GM12878 (cell line): ENCODE measurements around the gene ELAPOR1. TPM values are rescaled to one million over a fixed set of nuclear protein-coding genes. Genes with fewer than 3 reads are reported as not detected.

Experiments
- ATAC-seq: fragments of 200-7000 bp; cut with Tn5 transposase; 3 replicates; pipeline ENCODE4 v1.9.1; 2020; ENCODE audit warnings: mild to moderate bottlenecking, moderate library complexity
- BruUV-seq: library from RNA; stranded (reverse); fragments of 400-500 nt; replicated peaks from 2 replicates; lab custom pipeline; 2021; lab: Mats Ljungman, UMichigan
- CTCF ChIA-PET: fragments of 300-600 bp; sonication (Branson Sonifier 250); formaldehyde crosslinking; extraction: SDS; loops from one replicate; lab custom pipeline; 2021; ENCODE audit warnings: inconsistent platforms; lab: Yijun Ruan, JAX
- POLR2A ChIA-PET: fragments of 350-600 bp; formaldehyde crosslinking; extraction: SDS; loops from one replicate; lab custom pipeline; 2021; ENCODE audit warnings: inconsistent platforms; lab: Charles Lee
- RAD21 ChIA-PET: fragments of 300-600 bp; sonication (Branson Sonifier 250); formaldehyde crosslinking; loops from one replicate; lab custom pipeline; 2023; ENCODE audit warnings: antibody characterized with exemption; ENCODE audit not compliant: unreplicated experiment; lab: Charles Lee
- SMC1A ChIA-PET: fragments of 300-600 bp; sonication (Branson Sonifier 250); formaldehyde crosslinking; loops from one replicate; lab custom pipeline; 2023; ENCODE audit not compliant: unreplicated experiment, uncharacterized antibody; lab: Charles Lee
- DNase-seq: peaks from one replicate; pipeline ENCODE4 v3.0.0-alpha.2; 2011; ENCODE audit warnings: low read depth, low spot score
- FAIRE-seq: peaks from 3 replicates; lab custom pipeline; 2011; peaks lifted over from hg19 to GRCh38; lab: Jason Lieb, UNC
- H2AFZ ChIP-seq: 2 replicates; pipeline ENCODE4 v1.6.0; 2011; ENCODE audit warnings: low read depth, low read length, control low read depth; ENCODE audit not compliant: control insufficient read depth
- H3K27ac ChIP-seq: 2 replicates; pipeline ENCODE4 v1.5.1; 2011; ENCODE audit warnings: control low read depth; ENCODE audit not compliant: control insufficient read depth, insufficient read depth
- H3K27me3 ChIP-seq, 2 experiments: replicated peaks in 1 of 2; 2 replicates each; pipeline versions ENCODE4 v1.6.0 to v1.6.1; 2011; ENCODE audit warnings: low read length in 1 of 2; ENCODE audit not compliant: control insufficient read depth in 2 of 2, insufficient read depth in 2 of 2
- H3K36me3 ChIP-seq, 2 experiments: 2 replicates each; pipeline ENCODE4 v1.5.1; 2011; ENCODE audit warnings: low read length in 1 of 2; ENCODE audit not compliant: control insufficient read depth in 2 of 2, insufficient read depth in 2 of 2
- H3K4me1 ChIP-seq: 2 replicates; pipeline ENCODE4 v1.6.1; 2011; ENCODE audit warnings: mild to moderate bottlenecking, low read length, moderate library complexity, mixed read lengths; ENCODE audit not compliant: control insufficient read depth, insufficient read depth
- H3K4me2 ChIP-seq: 2 replicates; pipeline ENCODE4 v1.6.0; 2011; ENCODE audit warnings: control low read depth; ENCODE audit not compliant: control insufficient read depth, insufficient read depth
- H3K4me3 ChIP-seq: fragments of 200-600 bp; sonication (generic); 2 replicates; pipeline ENCODE4 v1.5.1; 2016
- H3K79me2 ChIP-seq: 2 replicates; pipeline ENCODE4 v1.6.0; 2011; ENCODE audit warnings: low read length; ENCODE audit not compliant: control insufficient read depth, insufficient read depth
- H3K9ac ChIP-seq: 2 replicates; pipeline ENCODE4 v1.8.0; 2011; ENCODE audit warnings: low read length, control low read depth, mixed read lengths; ENCODE audit not compliant: control insufficient read depth, insufficient read depth
- H3K9me3 ChIP-seq: replicated peaks from 3 replicates; pipeline ENCODE4 v1.5.1; 2011; ENCODE audit warnings: mild to moderate bottlenecking, low read length; ENCODE audit not compliant: control insufficient read depth, insufficient read depth
- H4K20me1 ChIP-seq: 2 replicates; pipeline ENCODE4 v1.6.0; 2011; ENCODE audit not compliant: control insufficient read depth, insufficient read depth
- ASH2L ChIP-seq: fragments of 300-600, 200-600 bp; sonication (generic); IDR thresholded peaks from 2 replicates; pipeline ENCODE4 v1.6.1; 2017; ENCODE audit warnings: low read depth, mild to moderate bottlenecking, borderline replicate concordance
- DPF2 ChIP-seq: fragments of 450-650 bp; IDR thresholded peaks from 2 replicates; pipeline ENCODE4 v1.6.1; 2017; ENCODE audit warnings: mild to moderate bottlenecking
- ETV6 ChIP-seq, 2 experiments: fragments of 450-650 bp in 1 of 2; IDR thresholded peaks in 1 of 2; conservative IDR thresholded peaks in 1 of 2; 2 replicates each; pipeline ENCODE4 v1.6.1; 2014; ENCODE audit warnings: antibody characterized with exemption in 1 of 2, borderline replicate concordance in 1 of 2, low read depth in 1 of 2, mild to moderate bottlenecking in 1 of 2, moderate library complexity in 1 of 2
- MEF2A ChIP-seq: IDR thresholded peaks from 2 replicates; pipeline ENCODE4 v1.6.1; 2011; ENCODE audit warnings: low read depth, mild to moderate bottlenecking, low read length, moderate library complexity; ENCODE audit not compliant: insufficient read depth
- POLR2AphosphoS2 ChIP-seq: IDR thresholded peaks from 2 replicates; pipeline ENCODE4 v1.6.1; 2011; ENCODE audit warnings: low read depth, mild to moderate bottlenecking, low read length, improper control_type of control experiment, moderate library complexity
- SMC3 ChIP-seq: IDR thresholded peaks from 2 replicates; pipeline ENCODE4 v1.6.1; 2011; ENCODE audit warnings: low read length, improper control_type of control experiment, borderline replicate concordance
- SREBF1 ChIP-seq: IDR thresholded peaks from 2 replicates; pipeline ENCODE4 v1.6.1; 2012; ENCODE audit warnings: mild to moderate bottlenecking, low read length
- SUZ12 ChIP-seq: fragments of 200-600 bp; sonication (generic); IDR thresholded peaks from one replicate; pipeline ENCODE4 v1.6.1; 2018; ENCODE audit warnings: antibody characterized with exemption, mild to moderate bottlenecking; ENCODE audit not compliant: unreplicated experiment
- TCF7 ChIP-seq: IDR thresholded peaks from 2 replicates; pipeline ENCODE4 v1.6.1; 2014; ENCODE audit warnings: antibody characterized with exemption, borderline replicate concordance
- ZNF24 ChIP-seq: fragments of 450-650 bp; IDR thresholded peaks from 2 replicates; pipeline ENCODE4 v1.6.1; 2017; ENCODE audit warnings: antibody characterized with exemption, mild to moderate bottlenecking
- WGBS: methylation state at CpG from one replicate; pipeline ENCODE4 v1.1.6; 2016; ENCODE audit warnings: low lambda C conversion rate; ENCODE audit not compliant: insufficient replicate concordance, insufficient coverage; ENCODE audit errors: missing lambda C conversion rate; 5-methylcytosine and 5-hydroxymethylcytosine counted together
- in situ Hi-C: fragments of 300-500 bp; cut with MboI; formaldehyde crosslinking; loops from 9 replicates; pipeline ENCODE4 v1.14.3; 2018; ENCODE audit warnings: mixed read lengths
- intact Hi-C: fragments of 100-400 bp; cut with micrococcal nuclease; formaldehyde crosslinking; loops from one replicate; pipeline ENCODE4 v1.14.2; 2022; ENCODE audit not compliant: unreplicated experiment
- polyA plus RNA-seq, 11 experiments: library from polyadenylated mRNA; depleted of rRNA in 4 of 11; unstranded in 6 of 11; stranded (reverse) in 5 of 11; fragments of >200 nt; fragmentation: Nextera tagmentation in 4 of 11; fragmentation: Illumina TruSeq in 1 of 11; extraction: Ambion mirVana in 4 of 11; extraction: Trizol in 1 of 11; gene quantifications; 1 replicate in 1 of 11; 2 replicates in 10 of 11; pipeline versions ENCODE4 v1.2.1 to v1.2.3, GENCODE V29; 2011 to 2016; ENCODE audit warnings: inconsistent platforms in 2 of 11, missing spikeins in 2 of 11, low read depth in 1 of 11
- total RNA-seq, 4 experiments: library from RNA; depleted of rRNA in 3 of 4; stranded (reverse); fragments of >200 nt in 3 of 4; fragmentation: Illumina TruSeq in 1 of 4; extraction: Trizol in 1 of 4; gene quantifications; 2 replicates each; pipeline versions ENCODE4 v1.2.1 to v1.2.3, GENCODE V29; 2013 to 2021
- TF ChIP-seq, protein P1 (sequence below): fragments of 450-650 bp; IDR thresholded peaks from 2 replicates; pipeline ENCODE4 v1.6.1; 2017; ENCODE audit warnings: antibody characterized with exemption, mild to moderate bottlenecking, moderate library complexity

Gene ELAPOR1
- total and polyA plus RNA-seq, 10 of the 15 experiments (the other 5 are each of a cell fraction or from before 2014, with no cell fraction given) = 0.04 to 2.1 (median 0.19) TPM; not detected in 2

DNA sequence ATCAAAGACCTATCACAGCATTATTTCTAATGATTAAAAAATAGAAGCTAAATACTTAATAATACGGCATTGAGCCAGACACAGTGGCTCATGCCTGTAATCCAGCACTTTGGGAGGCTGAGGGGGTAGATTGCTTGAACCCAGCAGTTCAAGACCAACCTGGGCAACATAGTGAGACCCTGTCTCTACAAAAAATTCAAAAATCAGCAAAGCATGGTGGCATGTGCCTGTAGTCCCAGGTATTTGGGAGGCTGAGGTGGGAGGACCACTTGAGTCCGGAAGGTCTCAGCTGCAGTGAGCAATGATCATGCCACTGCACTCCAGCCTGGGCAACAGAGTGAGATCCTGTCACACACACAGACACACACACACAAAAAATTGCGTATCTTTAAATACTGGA is 48.8 kb upstream of the ELAPOR1 start (continued):
- no peak for TF ChIP-seq SMC3

- H3K9ac ChIP-seq = no peak overlapping the region
- no peak overlapping the region for H3K4me3 ChIP-seq
- FAIRE-seq = no peak
- ChIA-PET CTCF (interaction anchor here (0.6 to 2.3 kb wide), 4 partner anchors 15 to 377 kb away, joined by 3 to 8 read pairs (median 4); a partner anchor contains a TSS), SMC1A (no interaction called here), POLR2A (interaction anchor here (0.6 to 1.2 kb wide), 2 partner anchors 10 to 63 kb away, joined by 3 to 5 read pairs; no protein-coding TSS in a partner anchor), RAD21 (no interaction called here)
- H4K20me1 ChIP-seq = no peaks in the 10 kb centered on the region
- no peak for DNase-seq
- BruUV-seq = no TSS peak
- in situ Hi-C loops (no loop called here), intact Hi-C loops (no loop called here)
- no peaks in the 10 kb centered on the region for H3K4me1 ChIP-seq
- H3K79me2 ChIP-seq = no peaks in the 10 kb centered on the region
- WGBS = 72% methylated on average over 8 of the region's 8 CpGs
- peaks cover 0 to 5% of the 10 kb centered on the region in 2 experiments; a peak in 1 of 4 replicates for H3K36me3 ChIP-seq
- no peaks in the 10 kb centered on the region for H3K27me3 ChIP-seq
- TF ChIP-seq ASH2L (no peak), MEF2A (no peak), ZNF24 (no peak), DPF2 (no peak), POLR2AphosphoS2 (no peak), ETV6 (conservative IDR thresholded peaks at IDR 0.05 in 1 of 2, IDR thresholded peaks at IDR 0.05 in 1 of 2; ENCODE audit: borderline replicate concordance in 1 of 2, low read depth in 1 of 2) (no peak), SREBF1 (no peak), TCF7 (no peak), SUZ12 (no peak)
- TF ChIP-seq, protein P1, sequence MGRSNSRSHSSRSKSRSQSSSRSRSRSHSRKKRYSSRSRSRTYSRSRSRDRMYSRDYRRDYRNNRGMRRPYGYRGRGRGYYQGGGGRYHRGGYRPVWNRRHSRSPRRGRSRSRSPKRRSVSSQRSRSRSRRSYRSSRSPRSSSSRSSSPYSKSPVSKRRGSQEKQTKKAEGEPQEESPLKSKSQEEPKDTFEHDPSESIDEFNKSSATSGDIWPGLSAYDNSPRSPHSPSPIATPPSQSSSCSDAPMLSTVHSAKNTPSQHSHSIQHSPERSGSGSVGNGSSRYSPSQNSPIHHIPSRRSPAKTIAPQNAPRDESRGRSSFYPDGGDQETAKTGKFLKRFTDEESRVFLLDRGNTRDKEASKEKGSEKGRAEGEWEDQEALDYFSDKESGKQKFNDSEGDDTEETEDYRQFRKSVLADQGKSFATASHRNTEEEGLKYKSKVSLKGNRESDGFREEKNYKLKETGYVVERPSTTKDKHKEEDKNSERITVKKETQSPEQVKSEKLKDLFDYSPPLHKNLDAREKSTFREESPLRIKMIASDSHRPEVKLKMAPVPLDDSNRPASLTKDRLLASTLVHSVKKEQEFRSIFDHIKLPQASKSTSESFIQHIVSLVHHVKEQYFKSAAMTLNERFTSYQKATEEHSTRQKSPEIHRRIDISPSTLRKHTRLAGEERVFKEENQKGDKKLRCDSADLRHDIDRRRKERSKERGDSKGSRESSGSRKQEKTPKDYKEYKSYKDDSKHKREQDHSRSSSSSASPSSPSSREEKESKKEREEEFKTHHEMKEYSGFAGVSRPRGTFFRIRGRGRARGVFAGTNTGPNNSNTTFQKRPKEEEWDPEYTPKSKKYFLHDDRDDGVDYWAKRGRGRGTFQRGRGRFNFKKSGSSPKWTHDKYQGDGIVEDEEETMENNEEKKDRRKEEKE = no peak
- no peak for ATAC-seq
- no peak overlapping the region for H3K4me2 ChIP-seq
- no peak overlapping the region for H2AFZ ChIP-seq
- H3K27ac ChIP-seq = no peak overlapping the region
- H3K9me3 ChIP-seq = no peaks in the 10 kb centered on the region
Measured at GRCh38 chr1:109067883-109068282, 46.0 kb upstream of the ELAPOR1 start.
